ENCODE measurements around the gene TTYH1. TPM values are rescaled to one million over a fixed set of nuclear protein-coding genes. Genes with fewer than 3 reads are reported as not detected.

TTYH1 gene
- polyA plus RNA-seq, 1 experiment, result not detected

GRCh38 chr19:54470991-54471782, 55.9 kb downstream of the TTYH1 start:
- Histone ChIP-seq H3K4me3 (ENCODE audit: low read depth, low read length) (peak overlapping the region; percentile 58), H3K9me3 (ENCODE audit: control insufficient read depth, insufficient read depth, low read length) (no peaks in the 10 kb centered on the region; the same call in 1 of the 2 replicates), H3K27me3 (ENCODE audit: control insufficient read depth, insufficient read depth, low read length) (no peaks in the 10 kb centered on the region), H3K27ac (ENCODE audit: low read depth, low read length) (no peak overlapping the region)
- no peak for DNase-seq (ENCODE audit: low read depth, low spot score)
- ChIA-PET POLR2A (no interaction called here), CTCF (interaction anchor here (1.9 kb wide), 1 partner anchor 10 kb away, joined by 7 read pairs; no protein-coding TSS in a partner anchor)
- no peak for TF ChIP-seq CTCF (IDR thresholded peaks at IDR 0.05; ENCODE audit: low read depth, low read length)

- DNase-seq (ENCODE audit: low read depth, low spot score), result peak; percentile 71
- no peaks in the 10 kb centered on the region for H3K27me3 ChIP-seq (ENCODE audit: control insufficient read depth, insufficient read depth, low read length)
- CTCF ChIA-PET, result interaction anchor here (0.9 kb wide), 1 partner anchor 8 kb away, joined by 3 read pairs; no protein-coding TSS in a partner anchor
- H3K27ac ChIP-seq (ENCODE audit: low read depth, low read length), result peak within 1 kb of the TSS; percentile 82
- no peaks in the 10 kb centered on the region for H3K9me3 ChIP-seq (ENCODE audit: control insufficient read depth, insufficient read depth, low read length)
- no peak for TF ChIP-seq CTCF (IDR thresholded peaks at IDR 0.05; ENCODE audit: low read depth, low read length)
- POLR2A ChIA-PET, result interaction anchor here (0.7 to 1.4 kb wide), 7 partner anchors 10 to 989 kb away, joined by 3 to 19 read pairs (median 4); partner anchors contain the start of genes LENG8, LENG9, MBOAT7 and PPP1R12C
- peak within 1 kb of the TSS; percentile 70 for H3K4me3 ChIP-seq (ENCODE audit: low read depth, low read length)
These were observed 58.0 kb downstream of the TTYH1 start, which contains the start of gene CDC42EP5 for GRCh38 chr19:54473071-54473891. Gene CDC42EP5 (minus strand): TSS chr19:54473296. CDS start chr19:54465547, 7,749 bp downstream.

GRCh38 chr19:54473892-54474372, 58.7 kb downstream of the TTYH1 start:
- CTCF ChIA-PET, result no interaction called here

GRCh38 chr19:54475706-54476105, 60.4 kb downstream of the TTYH1 start:
- H3K4me3 ChIP-seq (ENCODE audit: low read depth, low read length), result no peak overlapping the region
- no peaks in the 10 kb centered on the region for H3K27me3 ChIP-seq (ENCODE audit: control insufficient read depth, insufficient read depth, low read length)
- DNase-seq (ENCODE audit: low read depth, low spot score), result no peak
- no peak overlapping the region for H3K27ac ChIP-seq (ENCODE audit: low read depth, low read length)
- no peak for TF ChIP-seq CTCF (IDR thresholded peaks at IDR 0.05; ENCODE audit: low read depth, low read length)
- H3K9me3 ChIP-seq (ENCODE audit: control insufficient read depth, insufficient read depth, low read length), result no peaks in the 10 kb centered on the region
- ChIA-PET POLR2A (no interaction called here), CTCF (no interaction called here)

More at GRCh38 chr19:54473892-54474372, 58.7 kb downstream of the TTYH1 start:
- H3K4me3 ChIP-seq (ENCODE audit: low read depth, low read length), result peak overlapping the region; percentile 70
- peak overlapping the region; percentile 82 for H3K27ac ChIP-seq (ENCODE audit: low read depth, low read length)
- H3K9me3 ChIP-seq (ENCODE audit: control insufficient read depth, insufficient read depth, low read length), result no peaks in the 10 kb centered on the region
- TF ChIP-seq CTCF (IDR thresholded peaks at IDR 0.05; ENCODE audit: low read depth, low read length), result no peak
- DNase-seq (ENCODE audit: low read depth, low spot score), result no peak
- POLR2A ChIA-PET, result interaction anchor here (0.9 to 1.4 kb wide), 3 partner anchors 10 to 644 kb away, joined by 3 to 19 read pairs (median 10); partner anchors contain the start of genes LENG8, LENG9 and PPP1R12C
- no peaks in the 10 kb centered on the region for H3K27me3 ChIP-seq (ENCODE audit: control insufficient read depth, insufficient read depth, low read length)

Data from AG04450 (cell line).